Suprapubic skin (tissue), 4 donors: ENCODE measurements around the gene SLCO4A1. TPM values are rescaled to one million over a fixed set of nuclear protein-coding genes. Genes with fewer than 3 reads are reported as not detected.

Experiments used
- DNase-seq, 2 donors: peaks; one replicate each; pipeline ENCODE4 v3.0.0-alpha.2; 2019; ENCODE audit warnings: low spot score in 2 of 2
- H3K27ac ChIP-seq: fragments of 200-600 bp; sonication (generic); one replicate; pipeline ENCODE4 v1.5.1; 2019
- H3K27me3 ChIP-seq: fragments of 200-600 bp; sonication (generic); one replicate; pipeline ENCODE4 v1.5.1; 2019
- H3K36me3 ChIP-seq: fragments of 200-600 bp; sonication (generic); one replicate; pipeline ENCODE4 v1.5.1; 2019
- H3K4me1 ChIP-seq: fragments of 200-600 bp; sonication (generic); one replicate; pipeline ENCODE4 v1.5.1; 2019
- H3K4me3 ChIP-seq: fragments of 200-600 bp; sonication (generic); one replicate; pipeline ENCODE4 v1.5.1; 2019; ENCODE audit warnings: mild to moderate bottlenecking
- H3K9me3 ChIP-seq: fragments of 200-600 bp; sonication (generic); one replicate; pipeline ENCODE4 v1.5.1; 2019
- CTCF ChIP-seq, 2 donors: fragments of 200-600 bp in 1 of 2; fragments of 450-650 bp in 1 of 2; sonication (generic) in 1 of 2; IDR thresholded peaks; one replicate each; pipeline ENCODE4 v1.5.1; 2016 to 2019; ENCODE audit warnings: antibody characterized with exemption in 2 of 2, mild to moderate bottlenecking in 1 of 2, moderate library complexity in 1 of 2
- EP300 ChIP-seq: sonication (generic); formaldehyde crosslinking; IDR thresholded peaks from one replicate; pipeline ENCODE4 v1.6.1; 2017; ENCODE audit warnings: antibody characterized with exemption
- POLR2A ChIP-seq, 2 donors: fragments of 450-650 bp; IDR thresholded peaks; one replicate each; pipeline ENCODE4 v1.6.1; 2017; ENCODE audit warnings: antibody characterized with exemption in 2 of 2, mild to moderate bottlenecking in 2 of 2, moderate library complexity in 2 of 2
- POLR2AphosphoS5 ChIP-seq, 3 donors: sonication (generic); formaldehyde crosslinking; IDR thresholded peaks; one replicate each; pipeline ENCODE4 v1.6.1; 2017; ENCODE audit warnings: antibody characterized with exemption in 3 of 3
- WGBS: methylation state at CpG from one replicate; pipeline ENCODE4 v1.1.5; 2018; 5-methylcytosine and 5-hydroxymethylcytosine counted together
- total RNA-seq, 4 donors: library from RNA; depleted of rRNA; stranded (reverse); fragments of >200 nt; gene quantifications; one replicate each; pipeline ENCODE4 v1.1.0, GENCODE V29; 2016

SLCO4A1 gene
- total RNA-seq, 4 donors from 2014 or later, result 50.2 to 59.1 (median 52.7) TPM

- Histone ChIP-seq H3K9me3 (no peaks in the 10 kb centered on the region), H3K27me3 (peaks cover 74% of the 10 kb centered on the region), H3K4me1 (no peaks in the 10 kb centered on the region), H3K27ac (no peak overlapping the region), H3K36me3 (no peaks in the 10 kb centered on the region), H3K4me3 (no peak overlapping the region)
- no peak for DNase-seq
- WGBS, result 55% methylated on average over 11 of the region's 15 CpGs
- no peak for TF ChIP-seq EP300
- TF ChIP-seq CTCF (IDR thresholded peaks at IDR 0.05), result no peak
- no peak for TF ChIP-seq POLR2AphosphoS5 (IDR thresholded peaks at IDR 0.05)
- no peak for TF ChIP-seq POLR2A (IDR thresholded peaks at IDR 0.05)
Observed at GRCh38 chr20:62694868-62695267, 52.6 kb downstream of the SLCO4A1 start.

GRCh38 chr20:62695448-62696414 lies 53.4 kb downstream of the SLCO4A1 start:
- no peak for DNase-seq
- H3K4me3 ChIP-seq, result no peak overlapping the region
- no peaks in the 10 kb centered on the region for H3K4me1 ChIP-seq
- peaks cover 73% of the 10 kb centered on the region for H3K27me3 ChIP-seq
- no peak overlapping the region for H3K27ac ChIP-seq
- no peaks in the 10 kb centered on the region for H3K36me3 ChIP-seq
- no peak for TF ChIP-seq EP300
- TF ChIP-seq CTCF (IDR thresholded peaks at IDR 0.05), result no peak
- no peak for TF ChIP-seq POLR2AphosphoS5 (IDR thresholded peaks at IDR 0.05)
- no peak for TF ChIP-seq POLR2A (IDR thresholded peaks at IDR 0.05)
- H3K9me3 ChIP-seq, result no peaks in the 10 kb centered on the region
- 76% methylated on average over 27 of the region's 32 CpGs for WGBS

GRCh38 chr20:62696434-62696957 lies 54.2 kb downstream of the SLCO4A1 start:
- DNase-seq, result no peak
- H3K4me3 ChIP-seq, result no peak overlapping the region
- no peaks in the 10 kb centered on the region for H3K4me1 ChIP-seq
- no peak for TF ChIP-seq EP300
- TF ChIP-seq POLR2AphosphoS5 (IDR thresholded peaks at IDR 0.05), result no peak
- TF ChIP-seq CTCF (IDR thresholded peaks at IDR 0.05), result no peak
- no peak for TF ChIP-seq POLR2A (IDR thresholded peaks at IDR 0.05)
- no peaks in the 10 kb centered on the region for H3K36me3 ChIP-seq
- peaks cover 79% of the 10 kb centered on the region for H3K27me3 ChIP-seq
- no peak overlapping the region for H3K27ac ChIP-seq
- WGBS, result 70% methylated on average over 15 of the region's 16 CpGs
- no peaks in the 10 kb centered on the region for H3K9me3 ChIP-seq

GRCh38 chr20:62696989-62697388 lies 54.7 kb downstream of the SLCO4A1 start:
- H3K4me1 ChIP-seq, result no peaks in the 10 kb centered on the region
- 68% methylated on average over 5 of the region's 10 CpGs for WGBS

More at GRCh38 chr20:62696989-62697388, 54.7 kb downstream of the SLCO4A1 start:
- TF ChIP-seq POLR2AphosphoS5 (IDR thresholded peaks at IDR 0.05) (no peak), EP300 (no peak), CTCF (IDR thresholded peaks at IDR 0.05) (no peak), POLR2A (IDR thresholded peaks at IDR 0.05) (no peak)
- peaks cover 79% of the 10 kb centered on the region for H3K27me3 ChIP-seq
- H3K27ac ChIP-seq, result no peak overlapping the region
- H3K9me3 ChIP-seq, result no peaks in the 10 kb centered on the region
- no peak overlapping the region for H3K4me3 ChIP-seq
- DNase-seq, result no peak
- H3K36me3 ChIP-seq, result no peaks in the 10 kb centered on the region
